GM21367 (cell line): Measurements from ENCODE around the gene TMEM147.

ENCODE experiments used
- ATAC-seq: cut with Tn5 transposase; IDR thresholded peaks from one replicate; pipeline ENCODE4 v1.9.1; 2021; ENCODE audit not compliant: unreplicated experiment

The TMEM147 gene, protein sequence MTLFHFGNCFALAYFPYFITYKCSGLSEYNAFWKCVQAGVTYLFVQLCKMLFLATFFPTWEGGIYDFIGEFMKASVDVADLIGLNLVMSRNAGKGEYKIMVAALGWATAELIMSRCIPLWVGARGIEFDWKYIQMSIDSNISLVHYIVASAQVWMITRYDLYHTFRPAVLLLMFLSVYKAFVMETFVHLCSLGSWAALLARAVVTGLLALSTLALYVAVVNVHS

DNA sequence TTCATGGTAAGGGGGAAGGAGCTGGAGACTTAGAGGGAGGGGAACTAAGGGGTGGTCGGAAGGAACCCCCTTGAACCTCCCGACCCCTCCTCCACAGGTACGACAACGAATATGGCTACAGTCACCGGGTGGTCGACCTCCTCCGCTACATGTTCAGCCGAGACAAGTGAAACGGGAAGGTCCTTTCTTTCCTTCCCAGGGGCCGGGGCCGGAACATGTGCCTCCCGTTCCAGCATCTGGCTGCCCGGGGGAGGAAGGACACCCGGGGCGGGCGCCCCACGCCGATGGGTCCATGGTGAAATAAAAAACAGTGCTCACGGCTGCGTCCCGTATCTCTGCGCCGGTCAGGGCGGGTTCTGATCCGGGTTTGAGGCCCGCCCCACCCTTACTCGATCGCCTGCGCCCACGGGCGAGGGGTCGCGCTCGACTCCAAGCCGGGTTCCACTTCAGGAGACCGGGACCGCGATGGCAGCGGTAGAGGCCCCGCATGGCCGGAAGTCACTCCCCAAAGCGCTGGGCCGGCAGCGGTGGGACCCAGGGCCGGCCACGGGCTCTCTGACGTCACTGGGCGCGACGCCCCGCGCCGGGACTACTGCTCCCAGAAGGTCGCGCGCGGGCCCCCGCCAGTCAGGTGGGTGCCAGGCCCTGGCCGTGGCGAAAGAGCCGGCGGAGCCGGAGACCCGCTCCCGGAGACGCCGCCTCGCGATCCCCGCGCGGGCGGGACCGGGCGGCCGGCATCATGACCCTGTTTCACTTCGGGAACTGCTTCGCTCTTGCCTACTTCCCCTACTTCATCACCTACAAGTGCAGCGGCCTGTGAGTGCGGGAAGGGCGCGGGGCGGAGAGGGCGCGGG is at the start of gene TMEM147:
Gene TMEM147 (plus strand): TSS at position 626 of the 854 bp plus-strand sequence. CDS start 114 bp downstream, at position 740.
- peak; percentile 54 for ATAC-seq

- ATAC-seq = no peak
Observed at GRCh38 chr19:35497406-35497805, 48.0 kb upstream of the TMEM147 start.

GRCh38 chr19:35498220-35498619 is 47.2 kb upstream of the TMEM147 start:
- no peak for ATAC-seq

DNA sequence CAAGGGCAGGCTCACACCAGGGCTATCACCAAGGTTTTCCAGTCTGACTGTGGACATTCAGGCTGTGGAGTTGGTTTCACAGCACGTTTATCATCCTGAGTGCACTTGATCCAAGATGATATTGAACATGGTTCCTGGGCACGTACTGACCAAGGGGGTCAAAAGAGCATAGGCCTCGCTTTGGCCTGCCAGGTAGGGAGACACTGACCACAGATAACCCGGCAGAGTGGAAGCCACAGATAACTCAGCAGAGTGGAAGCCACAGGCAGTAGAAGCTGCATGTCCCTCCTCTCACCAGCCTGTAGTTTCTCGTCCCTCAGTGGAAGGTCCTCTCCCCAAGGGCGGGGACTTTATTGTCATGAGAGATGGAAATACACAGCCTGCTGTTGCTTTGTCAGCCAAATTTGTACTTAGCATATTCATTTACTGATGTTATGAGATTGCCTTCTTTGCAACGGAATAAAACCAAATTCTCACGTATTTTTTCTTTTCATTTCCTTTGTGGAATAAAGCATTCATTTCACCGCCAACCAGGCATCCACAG is 46.4 kb upstream of the TMEM147 start:
- no peak for ATAC-seq

GRCh38 chr19:35500611-35501010 is 44.8 kb upstream of the TMEM147 start:
- ATAC-seq = no peak

DNA sequence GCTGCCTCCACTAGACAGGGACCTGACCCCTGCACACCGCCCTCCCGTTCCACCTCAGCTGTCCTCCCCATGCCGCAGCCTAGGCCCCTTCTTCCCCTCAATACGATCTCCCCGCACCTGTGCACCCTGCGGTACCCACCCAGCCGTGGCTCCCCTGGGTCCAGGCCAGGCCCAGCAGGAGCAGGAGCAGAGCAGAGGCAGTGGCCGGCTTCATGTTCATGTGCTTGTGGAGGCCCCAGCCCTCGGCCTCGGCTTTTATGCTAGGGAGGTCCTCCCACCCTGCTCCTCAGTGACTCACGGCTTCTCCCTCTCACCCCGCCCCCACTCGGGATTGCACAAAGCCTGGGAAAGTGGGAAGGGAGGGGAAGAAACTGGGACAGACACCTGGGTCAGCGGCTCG is 43.7 kb upstream of the TMEM147 start:
- no peak for ATAC-seq

- ATAC-seq = no peak
Observed at GRCh38 chr19:35502751-35503150, 42.7 kb upstream of the TMEM147 start.

GRCh38 chr19:35506011-35506410 is 39.4 kb upstream of the TMEM147 start:
- no peak for ATAC-seq

- no peak for ATAC-seq
Observed at GRCh38 chr19:35507561-35507960, 37.9 kb upstream of the TMEM147 start.

DNA sequence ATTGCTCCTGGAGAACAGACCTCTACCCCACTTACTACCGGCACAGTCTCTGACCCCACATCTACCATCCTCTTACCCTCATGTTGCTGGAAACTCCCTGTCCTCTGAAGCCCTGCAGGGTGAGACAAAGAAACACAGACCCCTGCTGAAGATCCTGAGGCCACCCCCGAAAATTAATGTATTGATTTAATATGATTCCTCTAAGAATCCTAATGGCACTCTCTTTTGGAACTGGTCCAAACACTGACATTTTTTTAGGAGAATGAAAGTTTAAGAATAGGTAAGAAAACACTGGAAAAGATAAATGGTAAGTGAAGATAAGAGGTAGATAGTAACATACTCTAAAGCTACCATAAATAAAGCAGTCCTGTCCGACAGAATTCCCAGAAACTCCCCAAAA is 37.3 kb upstream of the TMEM147 start:
- no peak for ATAC-seq

GRCh38 chr19:35509018-35509652 is 36.3 kb upstream of the TMEM147 start:
- ATAC-seq = no peak

GRCh38 chr19:35509861-35510625 is 35.4 kb upstream of the TMEM147 start:
- no peak for ATAC-seq

DNA sequence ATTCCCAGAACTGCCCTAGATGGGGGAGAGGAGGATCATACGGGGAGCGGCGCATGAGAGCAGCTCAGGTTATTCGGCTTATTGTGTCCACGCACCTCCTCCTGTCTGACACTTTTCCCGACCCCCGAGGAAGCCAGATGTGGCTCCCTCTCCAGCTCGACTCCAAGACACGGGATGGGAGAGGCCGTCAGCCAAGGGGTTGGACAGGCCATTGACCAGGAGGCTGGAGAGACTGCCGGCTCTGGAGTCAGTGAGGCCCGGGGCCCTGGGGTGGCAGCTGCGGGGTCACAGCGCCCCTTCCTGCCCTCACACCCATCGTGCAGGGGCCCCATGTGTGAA is 34.8 kb upstream of the TMEM147 start:
- no peak for ATAC-seq

DNA sequence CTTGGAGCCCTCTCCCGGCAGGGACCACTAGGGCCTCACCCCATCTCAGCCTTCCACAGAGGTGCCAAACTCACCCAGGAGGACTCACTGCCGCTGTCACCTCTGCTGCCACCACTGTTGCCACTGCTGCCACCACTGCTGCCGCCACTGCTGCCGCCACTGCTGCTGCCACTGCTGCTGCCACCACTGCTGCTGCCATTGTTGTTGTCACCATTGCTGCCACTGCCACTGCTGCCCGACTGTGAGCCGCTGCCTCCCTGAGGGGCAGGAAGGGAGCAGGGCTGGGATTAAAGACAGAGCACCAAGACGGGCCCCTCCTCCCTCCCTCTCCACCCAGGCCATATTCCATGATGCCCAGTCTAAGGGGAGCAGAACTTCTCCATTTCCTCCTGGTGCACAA is 34.1 kb upstream of the TMEM147 start:
- ATAC-seq = no peak

GRCh38 chr19:35512831-35513627 is 32.4 kb upstream of the TMEM147 start:
- ATAC-seq = no peak

DNA sequence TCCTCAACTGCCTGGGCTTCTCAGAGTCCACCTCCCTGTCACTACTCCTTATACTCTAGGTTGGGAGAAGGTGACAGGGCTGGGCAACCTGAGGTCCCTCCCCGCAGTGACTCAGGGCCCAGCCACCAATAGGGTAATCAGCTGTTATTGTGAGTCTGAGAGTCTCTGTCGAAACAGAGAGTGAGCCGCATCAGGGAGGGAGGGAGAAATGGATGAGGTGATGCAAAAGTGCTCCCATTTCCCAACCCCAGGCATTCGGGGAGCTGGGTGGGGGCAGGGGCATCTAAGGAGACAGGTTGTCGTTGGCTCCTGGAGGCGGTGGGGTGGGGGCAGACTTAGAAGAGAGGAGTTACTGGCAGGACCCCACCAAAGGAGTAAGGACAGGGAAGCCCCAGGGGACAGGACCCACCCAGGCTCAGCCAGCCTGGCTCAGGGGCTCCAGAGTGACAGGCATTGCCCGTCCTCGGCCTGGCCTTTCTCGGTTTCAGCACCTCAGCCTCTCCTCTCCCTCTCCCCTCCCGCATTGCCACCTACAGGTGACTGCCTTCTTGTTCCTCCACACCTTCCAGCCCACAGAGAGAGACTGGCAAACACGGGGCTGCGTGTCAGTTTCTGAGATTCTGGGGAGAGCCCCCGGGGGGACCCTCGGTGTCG is 31.7 kb upstream of the TMEM147 start, which contains the start of gene DMKN:
Gene DMKN (minus strand): TSS at position 22 of the 654 bp plus-strand sequence. CDS start 174 bp downstream, outside the sequence.
- no peak for ATAC-seq

- ATAC-seq = no peak
Observed at GRCh38 chr19:35514282-35514809, 31.1 kb upstream of the TMEM147 start.

GRCh38 chr19:35516310-35516709 is 29.1 kb upstream of the TMEM147 start:
- no peak for ATAC-seq

- ATAC-seq = no peak
Observed at GRCh38 chr19:35517342-35517741, 28.1 kb upstream of the TMEM147 start.
